Mucosa of rectum (tissue), 2 donors: ENCODE results near the gene AMDHD2.
A peak's percentile ranks its signal among the peaks of the same experiment; 100 is the strongest.

Source experiments
- H3K27ac ChIP-seq, 2 donors: one replicate each; pipeline ENCODE4 v1.7.0; 2013; ENCODE audit warnings: inconsistent platforms in 2 of 2, low read depth in 2 of 2, low read length in 2 of 2
- H3K27me3 ChIP-seq, 2 donors: one replicate each; pipeline ENCODE4 v1.7.0; 2013; ENCODE audit warnings: low read length in 2 of 2; ENCODE audit not compliant: control insufficient read depth in 2 of 2, insufficient read depth in 2 of 2
- H3K36me3 ChIP-seq, 2 donors: one replicate each; pipeline ENCODE4 v1.7.0; 2013; ENCODE audit warnings: low read length in 2 of 2; ENCODE audit not compliant: control insufficient read depth in 2 of 2, insufficient read depth in 2 of 2
- H3K4me1 ChIP-seq, 2 donors: one replicate each; pipeline ENCODE4 v1.7.0; 2013; ENCODE audit warnings: low read length in 2 of 2, mild to moderate bottlenecking in 1 of 2; ENCODE audit not compliant: control insufficient read depth in 2 of 2, insufficient read depth in 2 of 2
- H3K4me3 ChIP-seq, 2 donors: one replicate each; pipeline ENCODE4 v1.7.0; 2013; ENCODE audit warnings: low read length in 2 of 2
- H3K9ac ChIP-seq, 2 donors: one replicate each; pipeline ENCODE4 v1.7.0; 2013; ENCODE audit warnings: low read length in 2 of 2, low read depth in 1 of 2, mild to moderate bottlenecking in 1 of 2
- H3K9me3 ChIP-seq, 2 donors: one replicate each; pipeline ENCODE4 v1.7.0; 2013; ENCODE audit warnings: low read length in 2 of 2; ENCODE audit not compliant: control insufficient read depth in 2 of 2
- donor health status: healthy.
- donor health status: Normal muscosa, but diverticular disease.

The AMDHD2 gene

DNA sequence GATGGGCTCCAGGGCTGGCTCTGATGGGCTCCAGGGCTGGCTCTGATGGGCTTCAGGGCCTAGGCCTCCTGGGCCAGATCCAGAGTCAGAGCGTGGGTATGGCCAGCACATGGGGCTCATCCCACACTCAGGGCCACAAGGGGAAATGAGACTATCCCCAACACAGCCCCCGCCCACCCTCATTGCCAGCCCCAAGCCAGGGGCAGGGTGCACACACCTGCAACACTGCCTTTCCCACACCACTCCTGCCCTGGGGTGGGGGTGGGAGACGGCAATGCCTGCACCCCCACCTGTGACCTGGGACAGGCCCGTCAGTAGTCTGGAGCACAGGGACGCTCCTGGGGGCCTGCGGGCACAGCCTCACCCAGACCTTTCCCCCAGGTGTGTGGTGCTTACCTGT is 20.7 kb upstream of the AMDHD2 start:
- Histone ChIP-seq H3K27ac (no peak overlapping the region), H3K4me1 (peaks cover 4 to 8% of the 10 kb centered on the region in 2 donors), H3K9ac (no peak overlapping the region), H3K4me3 (no peak overlapping the region), H3K9me3 (no peaks in the 10 kb centered on the region), H3K27me3 (no peaks in the 10 kb centered on the region), H3K36me3 (peaks cover 6 to 12% of the 10 kb centered on the region in 2 donors)

GRCh38 chr16:2499890-2500429 is 20.2 kb upstream of the AMDHD2 start:
- Histone ChIP-seq H3K27ac (no peak overlapping the region), H3K36me3 (peaks cover 6 to 12% of the 10 kb centered on the region in 2 donors), H3K27me3 (no peaks in the 10 kb centered on the region), H3K9me3 (no peaks in the 10 kb centered on the region), H3K4me1 (peaks cover 4 to 8% of the 10 kb centered on the region in 2 donors), H3K4me3 (no peak overlapping the region), H3K9ac (no peak overlapping the region)

- Histone ChIP-seq H3K9me3 (no peaks in the 10 kb centered on the region), H3K9ac (no peak overlapping the region), H3K4me3 (no peak overlapping the region), H3K27ac (no peak overlapping the region), H3K27me3 (no peaks in the 10 kb centered on the region), H3K36me3 (peaks cover 6 to 12% of the 10 kb centered on the region in 2 donors), H3K4me1 (peaks cover 4 to 8% of the 10 kb centered on the region in 2 donors)
Observed at GRCh38 chr16:2500430-2500917, 19.7 kb upstream of the AMDHD2 start.

DNA sequence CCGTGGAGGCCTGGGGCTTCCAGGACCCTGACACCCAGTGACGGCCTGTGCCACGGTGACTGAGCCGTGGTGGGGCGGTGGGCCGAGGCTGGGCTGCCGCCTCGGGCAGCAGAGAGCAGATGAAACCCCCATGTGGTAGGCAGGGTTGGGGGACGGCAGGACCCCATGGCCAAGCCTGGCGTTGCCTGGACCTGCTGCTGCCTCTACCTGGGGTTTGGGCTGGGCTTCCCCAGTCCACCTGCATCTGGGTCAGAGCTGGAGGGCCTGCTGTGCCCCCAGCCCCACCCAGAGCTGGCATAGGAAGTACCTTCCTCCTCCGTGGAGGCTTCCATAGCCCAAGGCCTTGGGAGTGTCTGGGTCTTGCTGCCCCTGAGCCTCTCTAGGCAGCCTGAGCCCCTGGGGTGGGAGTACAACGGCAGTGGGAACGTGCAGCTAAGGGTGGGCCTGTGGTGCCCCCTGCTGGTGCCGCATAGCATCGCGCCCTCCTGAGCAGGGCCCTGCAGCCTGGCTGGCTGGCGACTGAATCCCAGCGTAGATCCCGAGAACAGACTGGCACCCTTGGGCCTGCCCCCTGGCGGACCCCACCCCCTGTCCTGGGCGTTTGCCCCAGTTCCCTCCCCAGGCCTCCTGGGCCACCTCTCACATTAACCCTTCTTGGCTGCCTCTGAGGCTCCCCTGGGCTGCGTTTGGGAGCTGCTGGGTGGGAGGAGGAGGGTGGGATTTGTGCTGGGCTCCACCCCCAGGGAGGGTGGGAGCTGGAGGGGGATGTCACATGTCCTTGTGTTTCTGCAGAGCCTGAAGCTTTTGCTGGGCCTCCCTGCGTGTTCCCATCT is 19.0 kb upstream of the AMDHD2 start:
- H3K4me3 ChIP-seq: peak overlapping the region in 1 of 2 donors; percentile 7
- no peak overlapping the region for H3K9ac ChIP-seq
- H3K36me3 ChIP-seq: peaks cover 6 to 10% of the 10 kb centered on the region in 2 donors
- H3K4me1 ChIP-seq: peaks cover 4 to 8% of the 10 kb centered on the region in 2 donors
- no peak overlapping the region for H3K27ac ChIP-seq
- no peaks in the 10 kb centered on the region for H3K27me3 ChIP-seq
- no peaks in the 10 kb centered on the region for H3K9me3 ChIP-seq

- H3K4me1 ChIP-seq: peaks cover 4 to 8% of the 10 kb centered on the region in 2 donors
- H3K27me3 ChIP-seq: no peaks in the 10 kb centered on the region
- no peak overlapping the region for H3K9ac ChIP-seq
- H3K9me3 ChIP-seq: no peaks in the 10 kb centered on the region
- H3K36me3 ChIP-seq: peaks cover 0 to 1% of the 10 kb centered on the region in 2 donors
- H3K27ac ChIP-seq: no peak overlapping the region
- no peak overlapping the region for H3K4me3 ChIP-seq
Observed at GRCh38 chr16:2501946-2502895, 17.9 kb upstream of the AMDHD2 start.

DNA sequence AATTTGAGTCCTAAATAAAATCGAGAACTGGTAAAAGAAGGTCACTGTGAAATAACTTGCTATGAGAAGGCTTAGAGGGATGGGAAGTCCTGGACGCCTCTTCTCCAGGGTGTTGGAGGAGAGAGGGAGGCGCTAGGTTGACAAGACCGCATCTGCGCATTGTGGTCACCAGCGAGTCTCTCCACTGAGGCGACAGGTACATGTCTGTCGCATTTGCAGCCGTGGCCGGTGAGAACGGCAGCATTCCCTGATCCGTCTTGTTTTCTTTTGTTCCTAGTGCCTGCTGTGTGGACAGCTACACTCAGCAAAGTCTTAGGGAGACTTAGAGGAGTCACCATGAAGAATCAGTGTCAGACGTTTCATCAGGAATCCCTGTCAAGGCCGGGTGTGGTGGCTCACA is 14.5 kb upstream of the AMDHD2 start:
- Histone ChIP-seq H3K9me3 (no peaks in the 10 kb centered on the region), H3K4me1 (peaks cover 2 to 10% of the 10 kb centered on the region in 2 donors), H3K9ac (no peak overlapping the region), H3K27ac (no peak overlapping the region), H3K36me3 (no peaks in the 10 kb centered on the region), H3K4me3 (no peak overlapping the region), H3K27me3 (no peaks in the 10 kb centered on the region)

- Histone ChIP-seq H3K4me1 (peaks cover 2 to 5% of the 10 kb centered on the region in 2 donors), H3K9me3 (no peaks in the 10 kb centered on the region), H3K9ac (no peak overlapping the region), H3K4me3 (no peak overlapping the region), H3K27ac (peak overlapping the region; percentile 61 to 63), H3K36me3 (no peaks in the 10 kb centered on the region), H3K27me3 (no peaks in the 10 kb centered on the region)
Observed at GRCh38 chr16:2507052-2507659, 13.0 kb upstream of the AMDHD2 start.

DNA sequence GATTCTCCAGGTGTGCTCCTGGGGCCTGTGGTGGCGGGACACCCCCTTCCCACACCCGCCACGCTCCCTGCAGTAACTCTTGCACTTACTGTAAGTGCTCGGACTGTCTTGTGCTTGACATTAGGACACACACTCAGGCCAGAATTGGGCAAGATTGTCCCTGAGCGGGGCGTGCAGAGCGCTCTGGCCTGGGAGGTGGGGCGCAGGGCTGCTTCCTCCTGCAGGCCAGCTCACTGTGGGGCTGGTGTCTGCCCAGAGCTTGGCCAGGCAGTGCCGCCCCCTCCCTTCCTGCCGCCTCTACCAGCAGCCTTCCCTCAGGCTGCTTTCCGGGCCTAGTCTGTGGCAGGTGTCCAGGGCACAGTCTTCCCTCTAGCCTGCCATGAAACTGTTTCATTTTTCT is 12.5 kb upstream of the AMDHD2 start:
- peak overlapping the region; percentile 61 to 63 for H3K27ac ChIP-seq

DNA sequence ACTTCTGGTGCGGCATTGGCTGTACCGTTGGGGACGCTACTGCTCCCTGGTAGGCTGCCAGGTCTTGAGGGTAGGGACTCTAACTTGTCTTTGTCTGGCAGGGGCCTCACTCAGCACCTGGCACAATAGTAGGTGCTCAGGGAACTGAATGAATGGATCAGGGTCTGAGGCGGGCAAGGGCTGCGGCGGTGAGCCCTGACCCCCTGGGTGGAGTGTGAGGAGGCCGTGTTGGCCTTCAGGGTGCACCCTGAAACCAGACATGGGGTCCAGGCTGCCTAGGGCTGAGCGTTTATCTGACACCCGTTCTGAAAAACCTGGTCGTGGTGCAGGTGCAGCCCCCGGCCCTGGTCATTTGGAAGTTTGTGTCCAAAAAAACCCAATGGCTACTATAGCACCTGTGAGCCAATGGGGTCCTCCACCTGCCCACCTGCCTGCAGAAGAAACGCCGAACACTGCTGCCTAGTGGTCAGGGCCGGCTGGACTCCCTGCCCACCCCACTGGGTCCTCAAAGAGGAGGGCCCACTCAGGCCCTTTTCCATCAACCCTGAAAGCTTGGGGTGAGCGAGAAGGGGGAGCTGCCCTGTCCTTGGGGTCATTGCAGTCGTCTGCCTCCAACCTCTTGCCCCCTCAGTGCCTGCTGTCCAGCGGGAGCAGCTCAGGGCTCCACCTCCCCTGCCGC is 11.3 kb upstream of the AMDHD2 start:
- Histone ChIP-seq H3K27ac (no peak overlapping the region), H3K4me1 (peaks cover 9 to 11% of the 10 kb centered on the region in 2 donors)

More for the DNA sequence above, 12.5 kb upstream of the AMDHD2 start:
- no peaks in the 10 kb centered on the region for H3K27me3 ChIP-seq
- H3K4me1 ChIP-seq: peaks cover 2 to 5% of the 10 kb centered on the region in 2 donors
- no peaks in the 10 kb centered on the region for H3K9me3 ChIP-seq
- H3K36me3 ChIP-seq: no peaks in the 10 kb centered on the region
- H3K9ac ChIP-seq: no peak overlapping the region
- H3K4me3 ChIP-seq: no peak overlapping the region

More for the DNA sequence above, 11.3 kb upstream of the AMDHD2 start:
- no peaks in the 10 kb centered on the region for H3K27me3 ChIP-seq
- no peak overlapping the region for H3K4me3 ChIP-seq
- no peak overlapping the region for H3K9ac ChIP-seq
- H3K36me3 ChIP-seq: no peaks in the 10 kb centered on the region
- H3K9me3 ChIP-seq: no peaks in the 10 kb centered on the region
